Measurements from ENCODE around the gene DMRTC2.

- TF ChIP-seq BCL11A (IDR thresholded peaks at IDR 0.05; ENCODE audit: low read depth in 2 of 2, low read length in 2 of 2) (no peak), EP300 (IDR thresholded peaks at IDR 0.05; ENCODE audit: borderline replicate concordance in 1 of 2, low read depth in 2 of 2, low read length in 2 of 2) (no peak), KDM5A (IDR thresholded peaks at IDR 0.05; ENCODE audit: low read length) (no peak), GABPA (IDR thresholded peaks at IDR 0.05; ENCODE audit: borderline replicate concordance, insufficient read depth, low read length) (no peak)
Observed at GRCh38 chr19:41849067-41849466, 4.2 kb downstream of the DMRTC2 start.
